Activated B cell treated with CpG ODN at 0.5 μM for 24 hours (primary cell): ENCODE data around the gene AFF4. TPM values are rescaled to one million over a fixed set of nuclear protein-coding genes. Genes with fewer than 3 reads are reported as not detected.
"Not testable (repeated sequence)": the region's sequence is repeated elsewhere in the genome, so short reads cannot be mapped to it uniquely, and the experiment has no call there.

ENCODE experiments used
- ATAC-seq: fragments of 200-7000 bp; cut with Tn5 transposase; one replicate; pipeline ENCODE4 v1.10.0; 2021; ENCODE audit warnings: low read depth, mild to moderate bottlenecking, moderate library complexity
- CTCF ChIA-PET: fragments of 350-600 bp; sonication (Branson Sonifier 250); formaldehyde crosslinking; loops from one replicate; lab custom pipeline; 2021; ENCODE audit warnings: antibody characterized with exemption; lab: Charles Lee
- POLR2A ChIA-PET: fragments of 350-600 bp; sonication (Branson Sonifier 250); formaldehyde crosslinking; loops from one replicate; lab custom pipeline; 2021; ENCODE audit warnings: antibody characterized with exemption; lab: Charles Lee
- DNase-seq: peaks from one replicate; pipeline ENCODE4 v3.0.0; 2022
- H3K27ac Mint-ChIP-seq: one replicate; pipeline ENCODE4 v1.8.0; 2020; ENCODE audit warnings: mixed read lengths
- H3K27me3 Mint-ChIP-seq: one replicate; pipeline ENCODE4 v1.8.0; 2021; ENCODE audit warnings: mixed read lengths
- H3K36me3 Mint-ChIP-seq: one replicate; pipeline ENCODE4 v1.8.0; 2021; ENCODE audit warnings: low read depth, mixed read lengths
- H3K4me1 Mint-ChIP-seq: one replicate; pipeline ENCODE4 v1.8.0; 2021; ENCODE audit warnings: mixed read lengths
- H3K4me3 Mint-ChIP-seq: one replicate; pipeline ENCODE4 v1.8.0; 2020; ENCODE audit warnings: mild to moderate bottlenecking, mixed read lengths
- H3K9me3 Mint-ChIP-seq: one replicate; pipeline ENCODE4 v1.8.0; 2020; ENCODE audit warnings: mixed read lengths
- CTCF ChIP-seq: fragments of 200-600 bp; IDR thresholded peaks from one replicate; pipeline ENCODE4 v1.8.0; 2022; ENCODE audit warnings: antibody characterized with exemption, mild to moderate bottlenecking
- intact Hi-C: fragments of 100-400 bp; cut with micrococcal nuclease; formaldehyde crosslinking; loops from one replicate; pipeline ENCODE4 v1.15.1; 2024
- total RNA-seq: library from RNA; stranded (reverse); gene quantifications from 2 replicates; pipeline ENCODE4 v1.2.3, GENCODE V29; 2022

The AFF4 gene
- total RNA-seq, 1 donor from 2014 or later = 51.8 TPM

GRCh38 chr5:132962429-132963021, 909 bp downstream of the AFF4 start:
- H3K4me3 Mint-ChIP-seq = peak overlapping the region; percentile 94

GRCh38 chr5:132961887-132962286, 1.5 kb downstream of the AFF4 start:
- no peaks in the 10 kb centered on the region for H3K9me3 Mint-ChIP-seq
- peaks cover 19% of the 10 kb centered on the region for H3K36me3 Mint-ChIP-seq
- intact Hi-C loops = loop anchor here (2.0 to 5.0 kb wide), 3 partner anchors 225 to 1685 kb away; partner anchors contain the start of genes KIF3A and SEC24A
- H3K27ac Mint-ChIP-seq = peak overlapping the region; percentile 94
- ChIA-PET CTCF (no interaction called here), POLR2A (interaction anchor here (0.6 to 4.7 kb wide), 8 partner anchors 33 to 999 kb away, joined by 3 to 95 read pairs (median 13); partner anchors contain the start of genes GDF9, HSPA4, UQCRQ and ZCCHC10)
- peak overlapping the region; percentile 94 for H3K4me3 Mint-ChIP-seq
- no peaks in the 10 kb centered on the region for H3K27me3 Mint-ChIP-seq
- TF ChIP-seq CTCF = no peak
- H3K4me1 Mint-ChIP-seq = peaks cover 38% of the 10 kb centered on the region
- DNase-seq = no peak
- no peak for ATAC-seq

More at GRCh38 chr5:132962429-132963021, 909 bp downstream of the AFF4 start:
- DNase-seq = no peak
- H3K27ac Mint-ChIP-seq = peak overlapping the region; percentile 94
- no peaks in the 10 kb centered on the region for H3K9me3 Mint-ChIP-seq
- no peaks in the 10 kb centered on the region for H3K27me3 Mint-ChIP-seq
- CTCF ChIA-PET = interaction anchor here (1.4 kb wide), 1 partner anchor 19 kb away, joined by 3 read pairs; no protein-coding TSS in a partner anchor
- H3K36me3 Mint-ChIP-seq = peaks cover 19% of the 10 kb centered on the region
- POLR2A ChIA-PET = interaction anchor here (0.6 to 4.7 kb wide), 21 partner anchors 24 to 1776 kb away, joined by 3 to 95 read pairs (median 4); partner anchors contain the start of genes CAMLG, GDF9, HSPA4 and PPP2CA
- TF ChIP-seq CTCF = no peak
- intact Hi-C loops = loop anchor here (1.0 to 5.0 kb wide), 8 partner anchors 64 to 1685 kb away; partner anchors contain the start of genes GDF9, KIF3A, SEC24A and UQCRQ
- H3K4me1 Mint-ChIP-seq = peaks cover 38% of the 10 kb centered on the region
- ATAC-seq = no peak

- CTCF ChIA-PET, H3K27ac Mint-ChIP-seq, H3K27me3 Mint-ChIP-seq, ATAC-seq, H3K9me3 Mint-ChIP-seq, DNase-seq: not testable (repeated sequence)
- Mint-ChIP-seq H3K4me3 (peak overlapping the region; percentile 94), H3K4me1 (peaks cover 39% of the 10 kb centered on the region), H3K36me3 (peaks cover 22% of the 10 kb centered on the region)
- POLR2A ChIA-PET = interaction anchor here (4.7 kb wide), 1 partner anchor 91 kb away, joined by 95 read pairs; the partner anchor contains the start of gene HSPA4
- intact Hi-C loops = loop anchor here (5.0 kb wide), 2 partner anchors 436 to 1686 kb away; partner anchors contain the start of gene SEC24A
Observed at GRCh38 chr5:132961123-132961815, 2.2 kb downstream of the AFF4 start.

GRCh38 chr5:132956166-132956799, 7.2 kb downstream of the AFF4 start:
- H3K36me3 Mint-ChIP-seq = peaks cover 40% of the 10 kb centered on the region
- H3K4me3 Mint-ChIP-seq, CTCF ChIA-PET, H3K9me3 Mint-ChIP-seq, DNase-seq, ATAC-seq, H3K27me3 Mint-ChIP-seq, H3K27ac Mint-ChIP-seq, intact Hi-C loops: not testable (repeated sequence)
- peaks cover 52% of the 10 kb centered on the region for H3K4me1 Mint-ChIP-seq
- POLR2A ChIA-PET = interaction anchor here (0.6 kb wide), 1 partner anchor 17 kb away, joined by 3 read pairs; no protein-coding TSS in a partner anchor

GRCh38 chr5:132953710-132954109, 9.7 kb downstream of the AFF4 start:
- H3K36me3 Mint-ChIP-seq = peaks cover 38% of the 10 kb centered on the region
- H3K27me3 Mint-ChIP-seq = no peaks in the 10 kb centered on the region
- H3K27ac Mint-ChIP-seq = no peak overlapping the region
- ATAC-seq (no peak), DNase-seq (no peak)
- H3K4me3 Mint-ChIP-seq = no peak overlapping the region
- H3K4me1 Mint-ChIP-seq = peaks cover 42% of the 10 kb centered on the region
- H3K9me3 Mint-ChIP-seq = no peaks in the 10 kb centered on the region
- intact Hi-C loops = no loop called here
- ChIA-PET POLR2A (no interaction called here), CTCF (no interaction called here)
- TF ChIP-seq CTCF = no peak
